Neuron (in vitro differentiated cells): Measurements from ENCODE around the gene ACAD10.

Experiments
- H2AFZ ChIP-seq: one replicate; pipeline ENCODE4 v1.6.1; 2013; ENCODE audit warnings: low read depth, mild to moderate bottlenecking, inconsistent platforms, low read length, moderate library complexity
- H3K27me3 ChIP-seq: one replicate; pipeline ENCODE4 v1.6.1; 2013; ENCODE audit warnings: low read length; ENCODE audit not compliant: insufficient read depth
- H3K36me3 ChIP-seq: one replicate; pipeline ENCODE4 v1.6.1; 2013; ENCODE audit warnings: low read length; ENCODE audit not compliant: insufficient read depth
- H3K4me1 ChIP-seq: one replicate; pipeline ENCODE4 v1.6.1; 2013; ENCODE audit warnings: low read length; ENCODE audit not compliant: insufficient read depth
- H3K4me3 ChIP-seq: 2 replicates; pipeline ENCODE4 v1.5.1; 2013; ENCODE audit warnings: mild to moderate bottlenecking, low read length, moderate library complexity
- H3K9me3 ChIP-seq: one replicate; pipeline ENCODE4 v1.6.1; 2013; ENCODE audit warnings: low read length

Gene ACAD10

GRCh38 chr12:111745211-111745610 is 59.4 kb downstream of the ACAD10 start:
- no peaks in the 10 kb centered on the region for H3K4me1 ChIP-seq
- no peak overlapping the region for H3K4me3 ChIP-seq
- no peaks in the 10 kb centered on the region for H3K27me3 ChIP-seq
- H3K9me3 ChIP-seq, result no peaks in the 10 kb centered on the region
- no peak overlapping the region for H2AFZ ChIP-seq
- peaks cover 55% of the 10 kb centered on the region for H3K36me3 ChIP-seq

- Histone ChIP-seq H2AFZ (no peak overlapping the region), H3K9me3 (no peaks in the 10 kb centered on the region), H3K36me3 (peaks cover 55% of the 10 kb centered on the region), H3K4me3 (no peak overlapping the region), H3K27me3 (no peaks in the 10 kb centered on the region), H3K4me1 (no peaks in the 10 kb centered on the region)
Measured at GRCh38 chr12:111747333-111747732, 61.5 kb downstream of the ACAD10 start.

- Histone ChIP-seq H3K4me3 (no peak overlapping the region), H3K9me3 (no peaks in the 10 kb centered on the region), H3K36me3 (peaks cover 54% of the 10 kb centered on the region), H3K27me3 (no peaks in the 10 kb centered on the region), H3K4me1 (no peaks in the 10 kb centered on the region), H2AFZ (no peak overlapping the region)
Measured at GRCh38 chr12:111748151-111748672, 62.4 kb downstream of the ACAD10 start.

- peaks cover 59% of the 10 kb centered on the region for H3K36me3 ChIP-seq
Measured at GRCh38 chr12:111748867-111749266, 63.0 kb downstream of the ACAD10 start.

GRCh38 chr12:111749391-111749790 is 63.5 kb downstream of the ACAD10 start:
- Histone ChIP-seq H3K36me3 (peaks cover 57% of the 10 kb centered on the region), H3K9me3 (no peaks in the 10 kb centered on the region), H3K4me3 (no peak overlapping the region), H2AFZ (no peak overlapping the region), H3K27me3 (no peaks in the 10 kb centered on the region), H3K4me1 (no peaks in the 10 kb centered on the region)

More at GRCh38 chr12:111748867-111749266, 63.0 kb downstream of the ACAD10 start:
- Histone ChIP-seq H3K27me3 (no peaks in the 10 kb centered on the region), H3K4me1 (no peaks in the 10 kb centered on the region), H3K4me3 (no peak overlapping the region), H2AFZ (no peak overlapping the region), H3K9me3 (no peaks in the 10 kb centered on the region)

GRCh38 chr12:111753144-111753881 is 67.5 kb downstream of the ACAD10 start:
- Histone ChIP-seq H3K4me1 (peaks cover 5% of the 10 kb centered on the region), H3K36me3 (peaks cover 48% of the 10 kb centered on the region), H3K4me3 (no peak overlapping the region), H2AFZ (no peak overlapping the region), H3K27me3 (no peaks in the 10 kb centered on the region), H3K9me3 (no peaks in the 10 kb centered on the region)

- H3K27me3 ChIP-seq, result no peaks in the 10 kb centered on the region
- H3K4me3 ChIP-seq, result no peak overlapping the region
- H3K4me1 ChIP-seq, result peaks cover 5% of the 10 kb centered on the region
- no peak overlapping the region for H2AFZ ChIP-seq
- H3K9me3 ChIP-seq, result no peaks in the 10 kb centered on the region
- peaks cover 36% of the 10 kb centered on the region for H3K36me3 ChIP-seq
Measured at GRCh38 chr12:111754671-111755070, 68.8 kb downstream of the ACAD10 start.

GRCh38 chr12:111756196-111756595 is 70.3 kb downstream of the ACAD10 start:
- H3K4me1 ChIP-seq, result peaks cover 7% of the 10 kb centered on the region
- H3K27me3 ChIP-seq, result no peaks in the 10 kb centered on the region
- no peak overlapping the region for H3K4me3 ChIP-seq
- no peak overlapping the region for H2AFZ ChIP-seq
- H3K36me3 ChIP-seq, result peaks cover 29% of the 10 kb centered on the region
- no peaks in the 10 kb centered on the region for H3K9me3 ChIP-seq

- H3K27me3 ChIP-seq, result no peaks in the 10 kb centered on the region
- H2AFZ ChIP-seq, result no peak overlapping the region
- peaks cover 7% of the 10 kb centered on the region for H3K4me1 ChIP-seq
- peaks cover 29% of the 10 kb centered on the region for H3K36me3 ChIP-seq
- H3K4me3 ChIP-seq, result no peak overlapping the region
- no peaks in the 10 kb centered on the region for H3K9me3 ChIP-seq
Measured at GRCh38 chr12:111756681-111757080, 70.8 kb downstream of the ACAD10 start.

- H3K4me3 ChIP-seq, result no peak overlapping the region
- no peaks in the 10 kb centered on the region for H3K9me3 ChIP-seq
- H3K27me3 ChIP-seq, result no peaks in the 10 kb centered on the region
- H3K4me1 ChIP-seq, result peaks cover 11% of the 10 kb centered on the region
- H2AFZ ChIP-seq, result no peak overlapping the region
- H3K36me3 ChIP-seq, result peaks cover 29% of the 10 kb centered on the region
Measured at GRCh38 chr12:111757361-111758119, 71.7 kb downstream of the ACAD10 start.

GRCh38 chr12:111758120-111758561 is 72.3 kb downstream of the ACAD10 start:
- Histone ChIP-seq H3K27me3 (no peaks in the 10 kb centered on the region), H2AFZ (no peak overlapping the region), H3K4me1 (peaks cover 11% of the 10 kb centered on the region), H3K9me3 (no peaks in the 10 kb centered on the region), H3K36me3 (peaks cover 29% of the 10 kb centered on the region), H3K4me3 (no peak overlapping the region)

- Histone ChIP-seq H2AFZ (no peak overlapping the region), H3K4me3 (no peak overlapping the region), H3K36me3 (peaks cover 23% of the 10 kb centered on the region), H3K4me1 (peaks cover 11% of the 10 kb centered on the region), H3K27me3 (no peaks in the 10 kb centered on the region), H3K9me3 (no peaks in the 10 kb centered on the region)
Measured at GRCh38 chr12:111759271-111759670, 73.4 kb downstream of the ACAD10 start.

GRCh38 chr12:111759991-111760390 is 74.1 kb downstream of the ACAD10 start:
- Histone ChIP-seq H3K4me1 (peaks cover 11% of the 10 kb centered on the region), H3K36me3 (peaks cover 19% of the 10 kb centered on the region), H3K27me3 (no peaks in the 10 kb centered on the region), H2AFZ (no peak overlapping the region), H3K9me3 (no peaks in the 10 kb centered on the region), H3K4me3 (no peak overlapping the region)
